Upper lobe of left lung (tissue), 6 donors: ENCODE measurements around the gene RNASE8. TPM values are rescaled to one million over a fixed set of nuclear protein-coding genes. Genes with fewer than 3 reads are reported as not detected.

Experiments used
- ATAC-seq, 2 donors: fragments of 200-7000 bp; cut with Tn5 transposase; one replicate each; pipeline ENCODE4 v1.9.1; 2022; ENCODE audit warnings: mild to moderate bottlenecking in 2 of 2, moderate library complexity in 2 of 2; ENCODE audit not compliant: low FRiP score in 2 of 2
- DNase-seq, 2 donors: peaks; one replicate each; pipeline ENCODE4 v3.0.0-alpha.2; 2019 to 2020
- H3K27ac ChIP-seq, 4 donors: fragments of 200-600 bp; sonication (generic); one replicate each; pipeline ENCODE4 v1.5.1; 2016 to 2019
- H3K27me3 ChIP-seq, 4 donors: fragments of 200-600 bp; sonication (generic); one replicate each; pipeline ENCODE4 v1.5.1; 2017 to 2019
- H3K36me3 ChIP-seq, 4 donors: fragments of 200-600 bp; sonication (generic); one replicate each; pipeline ENCODE4 v1.5.1; 2016 to 2019
- H3K4me1 ChIP-seq, 4 donors: fragments of 200-600 bp; sonication (generic); one replicate each; pipeline ENCODE4 v1.5.1; 2018 to 2019
- H3K4me3 ChIP-seq, 4 donors: fragments of 200-600 bp; sonication (generic); one replicate each; pipeline ENCODE4 v1.5.1; 2017 to 2019; ENCODE audit warnings: mild to moderate bottlenecking in 2 of 4, moderate library complexity in 1 of 4
- H3K9me3 ChIP-seq, 4 donors: fragments of 200-600 bp; sonication (generic); one replicate each; pipeline ENCODE4 v1.5.1; 2018 to 2019
- CTCF ChIP-seq, 6 experiments: fragments of 450-650 bp in 4 of 6; fragments of 200-600 bp in 2 of 6; sonication (generic) in 2 of 6; IDR thresholded peaks; one replicate each; pipeline ENCODE4 v1.5.1; 2016 to 2019; ENCODE audit warnings: antibody characterized with exemption in 6 of 6
- EP300 ChIP-seq, 4 donors: sonication (generic); formaldehyde crosslinking; IDR thresholded peaks; one replicate each; pipeline ENCODE4 v1.5.1; 2017; ENCODE audit warnings: antibody characterized with exemption in 4 of 4, control low read depth in 2 of 4
- POLR2A ChIP-seq, 4 donors: fragments of 450-650 bp; IDR thresholded peaks; one replicate each; pipeline ENCODE4 v1.5.1; 2016 to 2017; ENCODE audit warnings: antibody characterized with exemption in 4 of 4, mild to moderate bottlenecking in 2 of 4
- POLR2AphosphoS5 ChIP-seq, 2 donors: sonication (generic); formaldehyde crosslinking; IDR thresholded peaks; one replicate each; pipeline ENCODE4 v1.5.1; 2017; ENCODE audit warnings: antibody characterized with exemption in 2 of 2
- WGBS, 2 donors: methylation state at CpG; one replicate each; pipeline ENCODE4 v1.1.5; 2017 to 2018; 5-methylcytosine and 5-hydroxymethylcytosine counted together
- total RNA-seq, 6 donors: library from RNA; depleted of rRNA in 4 of 6; stranded (reverse); fragments of >200 nt in 4 of 6; gene quantifications; one replicate each; pipeline versions ENCODE4 v1.1.0 to v1.2.1, GENCODE V29; 2016 to 2021
- donor health status: DM: no; HTN: no; CAD: no; lungs with moderate emphysema.
- donor health status: DM: no; HTN: yes; CAD: no; lungs with severe emphysema.

Gene RNASE8
- total RNA-seq, 6 donors from 2014 or later = not detected

DNA sequence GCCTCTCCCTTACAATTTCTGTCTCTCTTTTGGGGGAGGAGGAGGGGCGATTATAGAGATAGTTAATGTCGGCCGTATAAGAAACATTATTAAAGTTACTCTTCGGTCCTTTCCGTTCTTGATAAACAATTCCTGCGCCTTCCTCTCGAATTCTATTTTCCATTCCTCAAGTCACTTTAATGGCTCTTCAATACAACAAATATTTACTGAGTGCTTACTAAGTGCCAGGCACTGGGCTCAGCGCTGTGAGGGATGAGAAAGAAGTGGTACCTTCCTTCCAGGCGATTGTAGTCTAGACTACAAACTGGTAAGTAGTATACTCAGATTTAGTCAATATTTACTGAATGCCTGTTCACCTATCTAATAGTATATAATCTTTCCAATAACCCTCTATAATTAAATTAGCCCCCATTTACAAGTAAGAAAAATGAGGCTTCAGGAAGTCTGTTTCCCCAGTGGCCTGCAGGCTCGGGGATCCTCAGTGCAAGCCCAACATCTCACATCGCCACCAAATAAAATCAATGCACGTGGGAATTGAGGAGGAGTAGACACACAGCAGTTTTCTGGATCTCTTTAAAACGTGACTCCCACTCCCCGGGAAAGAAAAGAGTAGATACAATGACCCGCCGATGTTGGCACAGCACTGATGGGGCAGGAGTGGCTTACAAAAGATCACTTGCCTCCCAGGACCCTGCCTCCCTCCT, 41.4 kb downstream of the RNASE8 start:
- peak overlapping the region; percentile 87 to 97 (median 92) for H3K27ac ChIP-seq
- peak overlapping the region; percentile 66 to 84 (median 76) for H3K4me3 ChIP-seq
- TF ChIP-seq CTCF (IDR thresholded peaks at IDR 0.05) (no peak), POLR2AphosphoS5 (IDR thresholded peaks at IDR 0.05) (no peak), POLR2A (IDR thresholded peaks at IDR 0.05) (no peak), EP300 (IDR thresholded peaks at IDR 0.05) (no peak)
- peaks cover 28 to 48% (median 38%) of the 10 kb centered on the region in 4 donors for H3K4me1 ChIP-seq
- DNase-seq (no peak), ATAC-seq (no peak)
- no peaks in the 10 kb centered on the region for H3K36me3 ChIP-seq
- WGBS, 2 donors = 13 to 14% methylated on average over 16 of the region's 16 CpGs
- H3K27me3 ChIP-seq = no peaks in the 10 kb centered on the region
- H3K9me3 ChIP-seq = no peaks in the 10 kb centered on the region

DNA sequence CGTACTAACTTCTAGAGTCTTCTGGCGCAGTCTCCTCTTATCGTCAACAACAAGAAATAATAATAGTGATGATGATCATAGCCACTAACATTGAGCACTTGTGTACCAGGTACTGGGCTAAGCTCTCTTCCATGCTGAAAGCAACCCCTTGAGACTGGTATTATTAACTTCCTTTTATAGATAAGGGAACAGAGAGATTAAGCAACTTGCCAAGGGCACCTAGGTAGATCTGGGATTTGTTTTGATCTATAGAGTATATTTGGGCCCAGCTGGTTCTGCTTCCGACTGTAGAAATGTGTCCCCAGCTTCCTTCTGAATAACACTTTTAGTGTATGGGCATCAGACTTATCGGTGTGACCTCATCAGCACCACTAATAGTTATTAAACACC, 42.0 kb downstream of the RNASE8 start:
- DNase-seq (no peak), ATAC-seq (no peak)
- H3K27me3 ChIP-seq = no peaks in the 10 kb centered on the region
- H3K36me3 ChIP-seq = no peaks in the 10 kb centered on the region
- peak overlapping the region in 1 of 4 donors; percentile 84 for H3K4me3 ChIP-seq
- H3K27ac ChIP-seq = peak overlapping the region; percentile 87 to 97 (median 92)
- 56 to 57% methylated on average over 5 of the region's 5 CpGs for WGBS, 2 donors
- H3K4me1 ChIP-seq = peaks cover 30 to 49% (median 42%) of the 10 kb centered on the region in 4 donors
- no peaks in the 10 kb centered on the region for H3K9me3 ChIP-seq
- TF ChIP-seq CTCF (IDR thresholded peaks at IDR 0.05) (no peak), EP300 (IDR thresholded peaks at IDR 0.05) (no peak), POLR2AphosphoS5 (IDR thresholded peaks at IDR 0.05) (no peak), POLR2A (IDR thresholded peaks at IDR 0.05) (no peak)

- H3K27ac ChIP-seq = peak within 1 kb of the TSS; percentile 87 to 97 (median 92)
- peaks cover 43 to 62% (median 53%) of the 10 kb centered on the region in 4 donors for H3K4me1 ChIP-seq
- no peak for TF ChIP-seq CTCF (IDR thresholded peaks at IDR 0.05)
- no peak for TF ChIP-seq EP300 (IDR thresholded peaks at IDR 0.05)
- no peak for TF ChIP-seq POLR2A (IDR thresholded peaks at IDR 0.05)
- no peak for TF ChIP-seq POLR2AphosphoS5 (IDR thresholded peaks at IDR 0.05)
Measured at GRCh38 chr14:21100931-21101330, 43.3 kb downstream of the RNASE8 start, which contains the start of gene TMEM253. TSS of gene TMEM253 (plus strand) at chr14:21101066. CDS start at chr14:21101344, 278 bp downstream.

GRCh38 chr14:21101802-21102413, 44.3 kb downstream of the RNASE8 start:
- no peaks in the 10 kb centered on the region for H3K27me3 ChIP-seq
- TF ChIP-seq POLR2AphosphoS5 (IDR thresholded peaks at IDR 0.05) (no peak), POLR2A (IDR thresholded peaks at IDR 0.05) (no peak), EP300 (IDR thresholded peaks at IDR 0.05) (no peak), CTCF (IDR thresholded peaks at IDR 0.05) (no peak)
- H3K4me1 ChIP-seq = peaks cover 49 to 63% (median 52%) of the 10 kb centered on the region in 4 donors
- 80 to 91% methylated on average over 7 to 8 of the region's 8 CpGs for WGBS, 2 donors
- H3K9me3 ChIP-seq = no peaks in the 10 kb centered on the region
- no peaks in the 10 kb centered on the region for H3K36me3 ChIP-seq
- DNase-seq (peak in 1 of 2 donors; percentile 5), ATAC-seq (no peak)
- H3K4me3 ChIP-seq = no peak overlapping the region
- H3K27ac ChIP-seq = no peak overlapping the region

More at GRCh38 chr14:21100931-21101330, 43.3 kb downstream of the RNASE8 start, which contains the start of gene TMEM253:
- Histone ChIP-seq H3K9me3 (no peaks in the 10 kb centered on the region), H3K27me3 (no peaks in the 10 kb centered on the region), H3K36me3 (no peaks in the 10 kb centered on the region), H3K4me3 (no peak within 1 kb of the TSS)
- ATAC-seq (no peak), DNase-seq (no peak)
- WGBS, 2 donors = 86 to 94% methylated on average over 5 of the region's 5 CpGs
